ENCODE results near the gene DPP3. TPM values are rescaled to one million over a fixed set of nuclear protein-coding genes. Genes with fewer than 3 reads are reported as not detected.
A peak's percentile ranks its signal among the peaks of the same experiment; 100 is the strongest.
"Not testable (repeated sequence)": the region's sequence is repeated elsewhere in the genome, so short reads cannot be mapped to it uniquely, and the experiment has no call there.

DPP3 gene
- polyA plus RNA-seq: 10 to 100 TPM; 16.3 to 29.6 TPM

DNA sequence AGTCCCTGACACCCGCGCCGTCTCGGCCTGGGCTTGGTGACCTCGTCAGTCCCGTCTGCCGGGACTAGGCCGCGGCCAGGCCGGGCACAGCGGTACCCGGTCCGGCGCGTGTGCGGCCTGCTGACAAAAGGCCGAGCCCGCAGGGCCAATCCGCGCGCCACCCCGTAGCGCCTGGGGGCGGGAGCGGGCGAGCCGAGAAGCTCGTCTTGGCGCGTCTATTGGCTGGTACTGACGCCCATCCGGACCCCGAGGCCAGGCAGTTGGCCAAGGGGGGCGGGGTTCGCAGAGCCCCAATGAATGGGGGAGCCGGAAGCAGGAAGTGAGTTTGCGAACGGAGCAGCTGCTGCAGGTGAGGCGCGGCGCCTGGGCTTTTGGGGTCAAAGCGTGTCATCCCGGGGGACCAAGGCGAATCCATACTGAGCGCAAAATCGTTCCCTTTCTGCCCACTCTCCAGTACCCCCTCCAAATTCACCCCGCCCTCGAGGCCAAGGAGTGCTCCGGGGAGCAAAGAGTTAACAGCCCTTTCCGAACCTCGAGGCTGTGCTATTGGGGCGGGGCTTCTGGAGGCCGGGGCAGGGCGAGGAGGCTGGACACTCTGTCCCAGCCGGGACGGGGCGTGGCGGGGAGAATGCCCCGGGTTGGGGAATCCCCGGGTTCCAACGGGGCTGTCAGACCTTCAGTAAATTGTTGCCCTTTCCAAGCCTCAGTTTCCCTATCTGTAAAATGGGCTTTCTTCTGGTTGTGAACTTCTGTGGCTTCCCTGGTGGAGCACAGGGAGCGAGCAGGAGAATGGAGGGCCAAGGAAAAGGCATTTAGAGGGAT, at the start of gene DPP3:
TSS of gene DPP3 (plus strand) at position 318 of the 822 bp plus-strand sequence. CDS start 1,767 bp downstream, outside the sequence.
- H3K4me3 ChIP-seq (ENCODE audit: low read depth in 1 of 2, low read length in 2 of 2): peak within 1 kb of the TSS; percentile 64 to 71
- WGBS, 2 donors: 1% methylated on average over 61 to 62 of the region's 62 CpGs
- H3K4me1 ChIP-seq (ENCODE audit: control insufficient read depth in 2 of 2, insufficient read depth in 2 of 2, low read length in 1 of 2): no peaks in the 10 kb centered on the region
- H3K9me3 ChIP-seq (ENCODE audit: control insufficient read depth in 2 of 2, insufficient read depth in 1 of 2, low read depth in 1 of 2, low read length in 1 of 2): no peaks in the 10 kb centered on the region
- H3K27me3 ChIP-seq (ENCODE audit: control insufficient read depth in 1 of 2, insufficient read depth in 2 of 2, low read length in 2 of 2): no peaks in the 10 kb centered on the region
- H3K27ac ChIP-seq (ENCODE audit: low read depth in 2 of 2, low read length in 1 of 2): peak within 1 kb of the TSS; percentile 90 to 96
- H3K36me3 ChIP-seq (ENCODE audit: control insufficient read depth in 2 of 2, insufficient read depth in 2 of 2, low read length in 1 of 2): peaks cover 0 to 11% of the 10 kb centered on the region in 2 donors

DNA sequence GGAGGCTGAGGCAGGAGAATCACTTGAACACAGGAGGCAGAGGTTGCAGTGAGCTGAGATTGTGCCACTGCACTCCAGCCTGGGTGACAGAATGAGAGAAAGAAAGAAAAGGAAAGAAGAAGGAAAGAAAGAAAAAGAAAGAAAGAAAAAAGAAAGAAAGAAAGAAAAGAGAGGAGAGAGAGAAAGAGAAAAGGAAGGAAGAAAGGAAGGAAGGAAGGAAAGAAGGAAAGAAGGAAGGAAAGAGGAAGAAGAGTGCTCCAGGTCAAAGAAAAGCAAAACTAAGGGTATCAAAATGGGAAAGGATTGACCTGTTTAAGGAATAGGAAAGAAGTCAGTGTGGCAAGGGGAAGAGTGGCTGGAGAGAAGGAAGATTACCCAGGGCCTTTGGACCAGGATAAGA, 48.9 kb upstream of the DPP3 start:
- not testable (repeated sequence) for H3K9me3 ChIP-seq (ENCODE audit: control insufficient read depth in 2 of 2, insufficient read depth in 1 of 2, low read depth in 1 of 2, low read length in 1 of 2); H3K36me3 ChIP-seq (ENCODE audit: control insufficient read depth in 2 of 2, insufficient read depth in 2 of 2, low read length in 1 of 2); H3K4me1 ChIP-seq (ENCODE audit: control insufficient read depth in 2 of 2, insufficient read depth in 2 of 2, low read length in 1 of 2); H3K27me3 ChIP-seq (ENCODE audit: control insufficient read depth in 1 of 2, insufficient read depth in 2 of 2, low read length in 2 of 2); H3K4me3 ChIP-seq (ENCODE audit: low read depth in 1 of 2, low read length in 2 of 2); H3K27ac ChIP-seq (ENCODE audit: low read depth in 2 of 2, low read length in 1 of 2)

GRCh38 chr11:66431871-66432329, 48.3 kb upstream of the DPP3 start:
- not testable (repeated sequence) for H3K27ac ChIP-seq (ENCODE audit: low read depth in 2 of 2, low read length in 1 of 2); H3K4me3 ChIP-seq (ENCODE audit: low read depth in 1 of 2, low read length in 2 of 2); H3K4me1 ChIP-seq (ENCODE audit: control insufficient read depth in 2 of 2, insufficient read depth in 2 of 2, low read length in 1 of 2); H3K9me3 ChIP-seq (ENCODE audit: control insufficient read depth in 2 of 2, insufficient read depth in 1 of 2, low read depth in 1 of 2, low read length in 1 of 2); H3K27me3 ChIP-seq (ENCODE audit: control insufficient read depth in 1 of 2, insufficient read depth in 2 of 2, low read length in 2 of 2)
- WGBS, 2 donors: 79 to 87% methylated on average over 8 of the region's 8 CpGs
- peaks cover 7 to 10% of the 10 kb centered on the region in 2 donors for H3K36me3 ChIP-seq (ENCODE audit: control insufficient read depth in 2 of 2, insufficient read depth in 2 of 2, low read length in 1 of 2)

DNA sequence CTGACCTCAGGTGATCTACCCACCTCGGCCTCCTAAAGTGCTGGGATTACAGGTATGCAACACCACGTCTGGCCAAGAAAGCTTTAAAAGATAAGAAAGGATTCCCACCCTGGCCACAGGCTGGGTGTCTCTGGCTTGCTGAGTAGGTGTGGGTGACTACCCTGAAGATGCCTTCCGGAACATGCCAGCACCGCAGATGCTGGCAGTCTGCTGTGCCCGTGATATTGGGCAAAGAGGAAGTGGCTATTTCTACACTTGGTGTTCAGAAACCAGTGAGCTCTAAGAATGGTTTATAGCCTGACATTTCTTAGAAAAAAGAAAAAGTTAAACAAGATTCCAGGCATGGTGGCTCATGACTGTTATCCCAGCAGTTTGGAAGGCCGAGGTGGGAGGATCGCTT, 47.6 kb upstream of the DPP3 start:
- peaks cover 7 to 13% of the 10 kb centered on the region in 2 donors for H3K36me3 ChIP-seq (ENCODE audit: control insufficient read depth in 2 of 2, insufficient read depth in 2 of 2, low read length in 1 of 2)
- H3K9me3 ChIP-seq (ENCODE audit: control insufficient read depth in 2 of 2, insufficient read depth in 1 of 2, low read depth in 1 of 2, low read length in 1 of 2): no peaks in the 10 kb centered on the region
- no peak overlapping the region for H3K4me3 ChIP-seq (ENCODE audit: low read depth in 1 of 2, low read length in 2 of 2)
- WGBS, 2 donors: 88 to 89% methylated on average over 7 of the region's 7 CpGs
- no peaks in the 10 kb centered on the region for H3K27me3 ChIP-seq (ENCODE audit: control insufficient read depth in 1 of 2, insufficient read depth in 2 of 2, low read length in 2 of 2)
- H3K4me1 ChIP-seq (ENCODE audit: control insufficient read depth in 2 of 2, insufficient read depth in 2 of 2, low read length in 1 of 2): no peaks in the 10 kb centered on the region
- H3K27ac ChIP-seq (ENCODE audit: low read depth in 2 of 2, low read length in 1 of 2): no peak overlapping the region

GRCh38 chr11:66437979-66438503, 42.2 kb upstream of the DPP3 start:
- no peaks in the 10 kb centered on the region for H3K4me1 ChIP-seq (ENCODE audit: control insufficient read depth in 2 of 2, insufficient read depth in 2 of 2, low read length in 1 of 2)
- peak overlapping the region; percentile 85 to 92 for H3K4me3 ChIP-seq (ENCODE audit: low read depth in 1 of 2, low read length in 2 of 2)
- no peaks in the 10 kb centered on the region for H3K9me3 ChIP-seq (ENCODE audit: control insufficient read depth in 2 of 2, insufficient read depth in 1 of 2, low read depth in 1 of 2, low read length in 1 of 2)
- WGBS, 2 donors: 5% methylated on average over 12 of the region's 12 CpGs
- no peaks in the 10 kb centered on the region for H3K27me3 ChIP-seq (ENCODE audit: control insufficient read depth in 1 of 2, insufficient read depth in 2 of 2, low read length in 2 of 2)
- H3K36me3 ChIP-seq (ENCODE audit: control insufficient read depth in 2 of 2, insufficient read depth in 2 of 2, low read length in 1 of 2): peaks cover 7 to 13% of the 10 kb centered on the region in 2 donors
- H3K27ac ChIP-seq (ENCODE audit: low read depth in 2 of 2, low read length in 1 of 2): peak overlapping the region; percentile 74 to 82

- peaks cover 0 to 3% of the 10 kb centered on the region in 2 donors for H3K9me3 ChIP-seq (ENCODE audit: control insufficient read depth in 2 of 2, insufficient read depth in 1 of 2, low read depth in 1 of 2, low read length in 1 of 2)
- WGBS, 2 donors: 8% methylated on average over 45 of the region's 45 CpGs
- H3K36me3 ChIP-seq (ENCODE audit: control insufficient read depth in 2 of 2, insufficient read depth in 2 of 2, low read length in 1 of 2): peaks cover 7 to 13% of the 10 kb centered on the region in 2 donors
- H3K4me3 ChIP-seq (ENCODE audit: low read depth in 1 of 2, low read length in 2 of 2): peak within 1 kb of the TSS; percentile 85 to 92
- no peaks in the 10 kb centered on the region for H3K4me1 ChIP-seq (ENCODE audit: control insufficient read depth in 2 of 2, insufficient read depth in 2 of 2, low read length in 1 of 2)
- H3K27me3 ChIP-seq (ENCODE audit: control insufficient read depth in 1 of 2, insufficient read depth in 2 of 2, low read length in 2 of 2): no peaks in the 10 kb centered on the region
- H3K27ac ChIP-seq (ENCODE audit: low read depth in 2 of 2, low read length in 1 of 2): peak within 1 kb of the TSS; percentile 74 to 82
These were observed 41.4 kb upstream of the DPP3 start, which contains the start of gene MRPL11 for GRCh38 chr11:66438504-66439466. Gene MRPL11, minus strand, starts transcription at chr11:66438848. Its CDS starts 94 bp downstream, at chr11:66438754.

DNA sequence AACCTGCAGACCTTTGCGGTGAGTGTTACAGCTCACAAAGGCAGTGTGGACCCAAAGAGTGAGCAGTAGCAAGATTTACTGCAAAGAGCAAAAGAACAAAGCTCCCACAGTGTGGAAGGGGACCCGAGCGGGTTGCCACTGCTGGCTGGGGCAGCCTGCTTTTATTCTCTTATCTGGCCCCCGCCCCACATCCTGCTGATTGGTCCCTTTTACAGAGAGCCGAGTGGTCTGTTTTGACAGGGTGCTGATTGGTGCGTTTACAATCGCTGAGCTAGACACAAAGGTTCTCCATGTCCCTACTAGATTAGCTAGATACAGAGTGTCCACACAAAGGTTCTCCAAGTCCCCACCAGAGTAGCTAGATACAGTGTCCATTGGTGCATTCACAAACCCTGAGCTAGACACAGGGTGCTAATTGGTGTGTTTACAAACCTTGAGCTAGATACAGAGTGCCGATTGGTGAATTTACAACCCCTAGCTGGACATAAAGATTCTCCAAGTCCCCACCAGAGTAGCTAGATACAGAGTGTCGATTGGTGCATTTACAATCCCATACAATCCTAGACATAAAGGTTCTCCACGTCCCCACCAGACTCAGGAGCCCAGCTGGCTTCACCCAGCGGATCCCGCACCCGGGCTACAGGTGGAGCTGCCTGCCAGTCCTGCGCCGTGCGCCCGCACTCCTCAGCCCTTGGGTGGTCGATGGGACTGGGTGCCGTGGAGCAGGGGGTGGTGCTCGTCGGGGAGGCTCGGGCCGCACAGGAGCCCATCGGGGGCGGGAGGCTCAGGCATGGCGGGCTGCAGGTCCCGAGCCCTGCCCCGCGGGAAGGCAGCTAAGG, 39.9 kb upstream of the DPP3 start:
- H3K4me3 ChIP-seq (ENCODE audit: low read depth in 1 of 2, low read length in 2 of 2); H3K4me1 ChIP-seq (ENCODE audit: control insufficient read depth in 2 of 2, insufficient read depth in 2 of 2, low read length in 1 of 2); H3K9me3 ChIP-seq (ENCODE audit: control insufficient read depth in 2 of 2, insufficient read depth in 1 of 2, low read depth in 1 of 2, low read length in 1 of 2); H3K27me3 ChIP-seq (ENCODE audit: control insufficient read depth in 1 of 2, insufficient read depth in 2 of 2, low read length in 2 of 2); H3K27ac ChIP-seq (ENCODE audit: low read depth in 2 of 2, low read length in 1 of 2): not testable (repeated sequence)
- H3K36me3 ChIP-seq (ENCODE audit: control insufficient read depth in 2 of 2, insufficient read depth in 2 of 2, low read length in 1 of 2): peaks cover 5 to 10% of the 10 kb centered on the region in 2 donors
- 86 to 89% methylated on average over 24 to 29 of the region's 29 CpGs for WGBS, 2 donors

DNA sequence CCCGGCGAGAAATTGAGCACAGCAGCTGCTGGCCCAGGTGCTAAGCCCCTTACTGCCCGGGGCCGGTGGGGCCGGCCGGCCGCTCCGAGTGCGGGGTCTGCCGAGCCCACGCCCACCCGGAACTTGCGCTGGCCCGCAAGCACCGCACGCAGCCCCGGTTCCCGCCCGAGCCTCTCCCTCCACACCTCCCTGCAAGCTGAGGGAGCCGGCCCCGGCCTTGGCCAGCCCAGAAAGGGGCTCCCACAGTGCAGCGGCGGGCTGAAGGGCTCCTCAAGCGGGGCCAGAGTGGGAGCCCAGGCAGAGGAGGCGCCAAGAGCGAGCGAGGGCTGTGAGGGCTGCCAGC, 39.3 kb upstream of the DPP3 start:
- not testable (repeated sequence) for H3K9me3 ChIP-seq (ENCODE audit: control insufficient read depth in 2 of 2, insufficient read depth in 1 of 2, low read depth in 1 of 2, low read length in 1 of 2); H3K4me1 ChIP-seq (ENCODE audit: control insufficient read depth in 2 of 2, insufficient read depth in 2 of 2, low read length in 1 of 2); H3K27me3 ChIP-seq (ENCODE audit: control insufficient read depth in 1 of 2, insufficient read depth in 2 of 2, low read length in 2 of 2); H3K36me3 ChIP-seq (ENCODE audit: control insufficient read depth in 2 of 2, insufficient read depth in 2 of 2, low read length in 1 of 2); H3K4me3 ChIP-seq (ENCODE audit: low read depth in 1 of 2, low read length in 2 of 2); H3K27ac ChIP-seq (ENCODE audit: low read depth in 2 of 2, low read length in 1 of 2)
- 88 to 91% methylated on average over 26 to 27 of the region's 27 CpGs for WGBS, 2 donors

GRCh38 chr11:66443602-66444001, 36.6 kb upstream of the DPP3 start:
- no peaks in the 10 kb centered on the region for H3K4me1 ChIP-seq (ENCODE audit: control insufficient read depth in 2 of 2, insufficient read depth in 2 of 2, low read length in 1 of 2)
- H3K36me3 ChIP-seq (ENCODE audit: control insufficient read depth in 2 of 2, insufficient read depth in 2 of 2, low read length in 1 of 2): no peaks in the 10 kb centered on the region
- no peak overlapping the region for H3K4me3 ChIP-seq (ENCODE audit: low read depth in 1 of 2, low read length in 2 of 2)
- WGBS, 2 donors: 86 to 91% methylated on average over 4 of the region's 4 CpGs
- H3K27me3 ChIP-seq (ENCODE audit: control insufficient read depth in 1 of 2, insufficient read depth in 2 of 2, low read length in 2 of 2): no peaks in the 10 kb centered on the region
- H3K27ac ChIP-seq (ENCODE audit: low read depth in 2 of 2, low read length in 1 of 2): no peak overlapping the region
- peaks cover 0 to 3% of the 10 kb centered on the region in 2 donors for H3K9me3 ChIP-seq (ENCODE audit: control insufficient read depth in 2 of 2, insufficient read depth in 1 of 2, low read depth in 1 of 2, low read length in 1 of 2)

Measured in esophagus (tissue), 2 donors.